AG20443 (cell line): Measurements from ENCODE around the gene NCAPH2.
A peak's percentile ranks its signal among the peaks of the same experiment; 100 is the strongest.
"Not testable (repeated sequence)": the region's sequence is repeated elsewhere in the genome, so short reads cannot be mapped to it uniquely, and the experiment has no call there.

Source experiments
- DNase-seq: peaks from one replicate; pipeline ENCODE4 v3.0.0; 2012; ENCODE audit warnings: low spot score, mixed read lengths

Gene NCAPH2

DNA sequence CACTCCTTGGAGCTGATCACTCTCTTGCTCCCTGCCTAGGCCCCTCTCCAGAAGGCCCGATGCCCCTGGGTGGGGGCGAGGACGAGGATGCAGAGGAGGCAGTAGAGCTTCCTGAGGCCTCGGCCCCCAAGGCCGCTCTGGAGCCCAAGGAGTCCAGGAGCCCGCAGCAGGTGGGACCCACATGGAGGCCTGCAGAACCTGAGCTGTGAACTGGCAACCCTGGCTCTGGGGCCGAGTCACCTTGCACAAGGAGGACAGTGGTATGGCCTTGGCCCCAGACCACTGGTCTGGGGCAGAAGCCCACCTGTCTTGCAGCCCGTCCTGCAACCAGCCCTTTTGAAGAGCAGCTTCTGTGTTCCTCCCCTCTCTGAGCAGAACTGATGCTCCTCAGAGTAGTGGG lies 11.1 kb downstream of the NCAPH2 start:
- no peak for DNase-seq

DNA sequence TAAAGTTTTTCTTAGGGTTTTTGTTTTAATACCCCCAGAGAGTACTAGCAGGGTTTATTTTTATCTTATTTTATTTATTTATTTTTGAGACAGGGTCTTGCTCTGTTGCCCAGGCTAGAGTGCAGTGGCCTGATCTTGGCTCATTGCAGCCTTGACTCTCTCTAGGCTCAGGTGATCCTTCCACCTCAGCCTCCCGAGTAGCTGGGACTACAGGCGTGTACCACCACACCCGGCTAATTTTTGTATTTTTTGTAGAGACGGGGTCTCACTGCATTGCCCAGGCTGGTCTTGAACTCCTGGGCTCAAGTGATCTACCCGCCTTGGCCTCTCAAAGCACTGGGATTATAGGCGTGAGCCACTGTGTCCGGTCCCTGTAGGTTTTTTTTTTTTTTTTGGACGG lies 12.2 kb downstream of the NCAPH2 start:
- DNase-seq, result not testable (repeated sequence)

DNA sequence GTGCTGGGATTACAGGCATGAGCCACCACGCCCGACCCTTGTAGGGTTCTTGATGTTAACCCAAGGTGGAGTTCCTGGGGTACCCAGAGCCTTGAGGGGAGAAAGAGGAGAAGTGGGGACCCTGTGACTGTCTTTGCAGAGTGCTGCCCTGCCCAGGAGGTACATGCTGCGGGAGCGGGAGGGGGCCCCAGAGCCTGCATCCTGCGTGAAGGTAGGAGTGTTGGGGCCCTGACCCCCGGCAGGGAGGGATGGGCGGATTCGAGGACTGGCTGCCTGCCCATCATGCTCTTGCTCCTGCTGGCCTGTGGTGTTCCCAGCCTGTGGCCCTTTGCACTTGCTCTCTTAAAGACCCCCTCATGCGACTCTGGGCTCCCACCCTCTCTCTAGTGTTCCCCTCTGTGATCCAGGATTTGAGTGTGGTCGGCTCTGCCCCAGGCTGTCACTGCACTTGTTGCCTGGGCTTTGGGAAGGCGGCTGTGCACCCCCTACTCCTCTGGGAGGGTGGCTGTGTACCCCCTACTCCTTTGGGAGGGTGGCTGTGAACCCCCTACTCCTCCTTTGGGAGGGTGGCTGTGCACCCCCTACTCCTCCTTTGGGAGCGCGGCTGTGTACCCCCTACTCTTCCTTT lies 12.9 kb downstream of the NCAPH2 start:
- DNase-seq, result no peak

- no peak for DNase-seq
These were observed 13.7 kb downstream of the NCAPH2 start for GRCh38 chr22:50521710-50522109.

DNA sequence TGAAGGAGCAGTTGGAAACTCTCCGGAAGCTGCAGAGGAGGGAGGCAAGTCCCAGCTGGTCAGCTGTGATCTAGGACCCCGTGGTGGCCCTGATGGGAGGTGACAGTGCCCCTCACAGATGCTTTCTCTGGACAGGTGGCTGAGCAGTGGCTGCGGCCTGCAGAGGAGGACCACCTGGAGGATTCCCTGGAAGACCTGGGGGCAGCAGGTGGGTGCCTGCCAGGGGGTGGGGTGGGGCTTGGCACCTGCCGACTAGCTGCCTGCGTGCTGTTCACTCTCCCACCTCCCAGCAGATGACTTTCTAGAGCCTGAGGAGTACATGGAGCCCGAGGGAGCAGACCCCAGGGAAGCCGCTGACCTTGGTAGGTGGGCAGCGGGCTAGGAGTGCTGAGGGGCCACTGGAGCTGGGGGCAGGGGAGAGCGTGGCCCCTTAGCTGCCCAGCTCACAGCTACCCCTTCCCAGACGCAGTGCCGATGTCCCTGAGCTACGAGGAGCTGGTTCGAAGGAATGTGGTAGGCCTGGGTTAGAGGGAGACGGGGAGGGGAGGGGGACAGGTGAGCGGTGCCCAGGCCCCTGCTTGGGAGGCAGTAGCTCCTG lies 14.3 kb downstream of the NCAPH2 start:
- DNase-seq, result no peak

- no peak for DNase-seq
These were observed 14.9 kb downstream of the NCAPH2 start for GRCh38 chr22:50522806-50523438.

- DNase-seq, result no peak
These were observed 15.4 kb downstream of the NCAPH2 start for GRCh38 chr22:50523458-50523805.

DNA sequence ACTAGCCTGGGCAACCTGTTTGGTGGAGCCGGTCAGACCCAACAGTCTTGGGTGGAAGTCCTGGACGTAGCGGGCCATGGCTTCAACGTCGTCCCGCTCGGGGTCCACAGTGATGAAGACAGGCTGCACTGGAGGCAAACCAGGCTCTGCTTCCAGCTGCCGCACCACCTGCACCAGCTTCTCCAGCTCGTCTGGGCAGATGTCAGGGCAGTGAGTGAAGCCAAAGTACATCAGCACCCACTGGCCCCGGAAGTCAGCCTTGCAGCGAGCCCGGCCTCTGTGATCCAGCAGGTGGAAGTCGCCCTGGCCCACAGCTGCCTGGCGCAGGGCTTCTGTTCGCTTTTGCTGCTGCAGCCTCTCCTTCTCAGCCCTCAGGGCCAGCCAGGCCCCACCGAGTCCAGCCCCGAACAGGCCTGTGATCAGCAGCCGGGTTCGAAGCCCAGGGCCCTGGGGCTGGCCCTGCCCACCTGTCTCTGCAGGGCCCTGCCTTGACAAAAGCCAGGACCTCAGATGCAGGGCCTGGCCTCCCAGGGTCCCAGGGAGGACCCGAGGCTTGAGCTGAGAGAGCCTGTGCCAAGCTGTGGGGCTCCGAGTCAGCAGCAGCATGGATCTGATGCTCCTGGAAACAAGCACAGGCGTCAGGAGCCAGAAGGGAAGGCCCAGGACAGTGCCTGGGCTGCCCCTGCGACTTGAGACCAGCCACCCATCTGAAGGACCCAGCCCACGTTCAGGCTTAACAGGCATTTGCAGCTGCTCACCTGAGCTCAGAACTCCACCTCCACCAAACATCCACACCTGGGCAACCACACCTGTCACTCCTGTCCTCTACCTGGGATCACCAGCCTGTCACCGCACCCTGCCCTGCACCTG lies 16.0 kb downstream of the NCAPH2 start:
- DNase-seq, result no peak

DNA sequence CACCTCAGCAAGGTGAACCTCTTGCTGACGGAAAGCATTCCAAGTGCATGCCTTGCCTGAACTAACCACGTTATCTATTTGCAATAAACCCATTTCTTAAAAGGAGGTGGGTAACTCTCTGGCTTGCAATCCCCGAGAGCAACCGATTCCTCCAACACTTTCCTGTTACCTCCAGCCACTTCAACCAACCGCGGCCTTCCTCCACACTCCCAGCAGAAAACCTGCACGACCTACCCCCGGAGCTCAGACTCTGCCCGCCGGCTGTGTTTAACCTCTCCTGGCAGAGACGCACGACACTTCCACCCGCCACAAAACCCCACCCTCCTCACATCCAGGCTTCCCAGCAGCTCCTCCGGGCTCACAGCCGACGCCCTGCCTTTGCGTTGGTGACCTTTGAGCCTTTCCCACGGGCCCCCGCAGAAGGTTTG lies 16.7 kb downstream of the NCAPH2 start:
- DNase-seq, result no peak

GRCh38 chr22:50525104-50525857 lies 17.3 kb downstream of the NCAPH2 start, which contains the start of gene SCO2:
TSS of gene SCO2 (minus strand) at chr22:50525598. CDS start at chr22:50524411, 1,187 bp downstream.
- DNase-seq, result peak; percentile 100

- DNase-seq, result no peak
These were observed 17.8 kb downstream of the NCAPH2 start for GRCh38 chr22:50525858-50526107.

DNA sequence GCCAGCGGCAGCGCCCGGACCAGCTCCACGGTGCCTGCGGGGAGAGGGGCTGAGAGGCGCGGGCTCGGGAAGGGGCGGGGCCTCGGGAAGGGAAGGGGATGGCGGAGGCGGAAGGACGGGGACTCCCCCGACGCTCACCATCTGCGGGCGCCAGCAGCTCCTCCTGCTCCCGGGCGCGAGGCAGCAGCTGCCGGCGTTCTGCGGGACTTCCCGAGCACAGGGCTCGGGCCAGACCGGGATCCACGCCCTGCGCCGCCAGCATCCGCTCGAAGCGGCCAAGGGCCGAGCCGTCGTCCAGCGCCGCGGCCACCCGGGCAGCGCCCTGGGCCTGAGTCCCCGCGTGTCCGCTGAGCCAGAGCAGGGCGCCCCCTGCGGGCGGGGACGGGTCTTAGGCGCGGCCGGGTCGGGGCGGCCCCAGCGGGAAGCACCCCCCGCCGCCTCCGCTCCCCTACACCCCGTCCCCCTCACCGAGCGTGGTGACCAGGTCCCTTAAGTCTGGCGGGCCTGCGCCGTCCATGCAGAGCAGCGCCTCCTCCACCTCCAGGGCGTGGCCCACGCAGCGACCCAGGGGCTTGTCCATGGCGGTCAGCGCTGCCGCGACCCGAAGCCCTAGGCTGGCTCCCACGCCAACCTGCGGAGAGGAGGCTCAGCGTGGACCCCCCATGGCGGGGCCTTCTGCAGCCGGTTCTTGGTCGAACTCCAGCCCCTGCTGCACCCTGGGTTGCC lies 18.2 kb downstream of the NCAPH2 start:
- peak; percentile 74 for DNase-seq

DNA sequence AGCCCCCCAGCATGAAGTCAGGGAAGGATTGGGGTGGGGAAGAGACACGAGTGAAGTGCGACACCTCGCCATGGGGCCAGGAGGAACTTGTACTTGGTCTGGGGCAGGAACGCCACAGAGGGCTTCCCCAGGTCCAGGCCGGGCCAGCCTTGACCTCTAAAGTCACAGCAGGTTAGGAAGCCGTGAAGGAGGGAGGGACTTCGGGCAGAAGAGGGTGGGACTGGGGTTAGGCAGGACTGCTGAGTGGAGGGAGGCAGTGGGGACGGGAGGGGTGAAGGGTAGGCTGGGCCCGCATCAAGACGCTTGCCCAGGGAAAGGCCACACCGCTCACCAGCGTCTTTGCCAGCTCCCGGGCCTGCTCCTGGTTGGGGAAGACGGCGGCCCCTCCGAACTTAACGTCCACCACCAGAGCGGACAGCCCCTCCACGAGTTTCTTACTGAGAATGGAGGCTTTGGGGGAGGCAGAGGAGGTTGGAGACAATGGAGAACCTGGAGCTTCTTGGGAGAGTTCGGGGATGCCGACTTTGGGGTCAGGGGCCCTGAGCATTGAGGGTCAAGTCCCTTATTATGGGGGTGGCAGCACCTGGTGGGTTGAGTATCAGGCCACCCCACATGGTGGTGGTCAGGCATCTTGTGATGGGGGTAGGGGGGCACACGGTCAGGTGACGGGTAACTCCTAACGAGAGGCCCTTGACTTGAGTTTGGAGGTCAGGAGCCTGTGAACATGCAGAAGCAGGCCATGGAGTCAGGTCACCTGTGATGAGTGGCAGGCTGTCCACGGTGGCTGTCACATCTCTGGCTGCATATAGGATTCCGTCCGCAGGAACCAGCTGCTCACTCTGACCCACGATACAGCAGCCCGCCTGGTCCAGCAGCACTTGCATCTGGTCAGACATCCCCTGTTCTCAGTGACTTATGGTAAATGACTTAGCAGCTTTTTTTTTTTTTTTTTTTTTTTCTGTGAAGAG lies 19.1 kb downstream of the NCAPH2 start:
- no peak for DNase-seq

- no peak for DNase-seq
These were observed 20.1 kb downstream of the NCAPH2 start for GRCh38 chr22:50527921-50528681.

GRCh38 chr22:50528682-50529415 lies 20.8 kb downstream of the NCAPH2 start:
- no peak for DNase-seq

- no peak for DNase-seq
These were observed 21.4 kb downstream of the NCAPH2 start for GRCh38 chr22:50529416-50529896.

GRCh38 chr22:50529897-50530579 lies 22.0 kb downstream of the NCAPH2 start, which contains the start of gene TYMP:
TSS of gene TYMP (minus strand) at chr22:50530012. CDS start at chr22:50529709, 303 bp downstream.
- DNase-seq, result peak; percentile 89

DNA sequence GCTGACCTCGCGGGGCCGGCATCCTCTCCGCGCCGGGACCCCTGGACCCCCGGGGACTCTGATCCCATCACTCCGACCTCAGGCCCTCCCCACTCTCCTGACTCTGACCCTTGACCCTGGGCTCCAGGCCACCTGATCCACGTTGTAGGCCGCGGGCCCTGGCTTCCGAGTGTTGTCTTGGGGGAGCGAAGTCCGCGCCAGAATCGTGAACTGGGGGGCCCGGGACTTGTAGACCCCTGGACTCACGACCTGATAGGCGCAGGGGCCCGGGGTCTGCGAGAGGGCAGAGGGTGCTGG lies 22.5 kb downstream of the NCAPH2 start:
- no peak for DNase-seq
